Activated CD4-positive, alpha-beta memory T cell treated with anti-CD3 and anti-CD28 coated beads, Interleukin-2, amount 10 ng/mL, durations not matched to agents 7 days and 5 days (primary cell): Measurements from ENCODE around the gene ALK. TPM values are rescaled to one million over a fixed set of nuclear protein-coding genes. Genes with fewer than 3 reads are reported as not detected.

Experiments
- CTCF ChIA-PET: fragments of 350-600 bp; sonication (Branson Sonifier 250); formaldehyde crosslinking; loops from one replicate; lab custom pipeline; 2021; ENCODE audit warnings: antibody characterized with exemption, inconsistent platforms; lab: Charles Lee
- POLR2A ChIA-PET: fragments of 350-600 bp; sonication (Branson Sonifier 250); formaldehyde crosslinking; loops from one replicate; lab custom pipeline; 2021; ENCODE audit warnings: antibody characterized with exemption; lab: Charles Lee
- DNase-seq: peaks from one replicate; pipeline ENCODE4 v3.0.0-alpha.2; 2020
- H3K27ac Mint-ChIP-seq: one replicate; pipeline ENCODE4 v1.8.0; 2021; ENCODE audit warnings: mild to moderate bottlenecking, mixed read lengths
- H3K27me3 Mint-ChIP-seq: one replicate; pipeline ENCODE4 v1.8.0; 2021; ENCODE audit warnings: mixed read lengths
- H3K36me3 Mint-ChIP-seq: one replicate; pipeline ENCODE4 v1.8.0; 2021; ENCODE audit warnings: low read depth, mixed read lengths
- H3K4me1 Mint-ChIP-seq: one replicate; pipeline ENCODE4 v1.8.0; 2021; ENCODE audit warnings: mixed read lengths
- H3K4me3 Mint-ChIP-seq: one replicate; pipeline ENCODE4 v1.8.0; 2021; ENCODE audit warnings: mild to moderate bottlenecking, mixed read lengths
- H3K9me3 Mint-ChIP-seq: one replicate; pipeline ENCODE4 v1.8.0; 2021; ENCODE audit warnings: mixed read lengths
- total RNA-seq, 2 experiments: library from RNA; stranded (reverse); gene quantifications; one replicate each; pipeline ENCODE4 v1.2.3, GENCODE V29; 2021

ALK gene
- total RNA-seq, 2 experiments from 2014 or later, result not detected

GRCh38 chr2:29273685-29274611 is 647.4 kb downstream of the ALK start:
- H3K27ac Mint-ChIP-seq, result no peak overlapping the region
- DNase-seq, result no peak
- H3K4me3 Mint-ChIP-seq, result no peak overlapping the region
- peaks cover 32% of the 10 kb centered on the region for H3K27me3 Mint-ChIP-seq
- CTCF ChIA-PET, result interaction anchor here (0.8 to 0.9 kb wide), 2 partner anchors 13 to 21 kb away, joined by 3 to 4 read pairs; no protein-coding TSS in a partner anchor
- POLR2A ChIA-PET, result no interaction called here
- no peaks in the 10 kb centered on the region for H3K9me3 Mint-ChIP-seq
- H3K4me1 Mint-ChIP-seq, result no peaks in the 10 kb centered on the region
- no peaks in the 10 kb centered on the region for H3K36me3 Mint-ChIP-seq

GRCh38 chr2:29273004-29273684 is 648.2 kb downstream of the ALK start:
- Mint-ChIP-seq H3K4me1 (no peaks in the 10 kb centered on the region), H3K27me3 (peaks cover 32% of the 10 kb centered on the region)

DNA sequence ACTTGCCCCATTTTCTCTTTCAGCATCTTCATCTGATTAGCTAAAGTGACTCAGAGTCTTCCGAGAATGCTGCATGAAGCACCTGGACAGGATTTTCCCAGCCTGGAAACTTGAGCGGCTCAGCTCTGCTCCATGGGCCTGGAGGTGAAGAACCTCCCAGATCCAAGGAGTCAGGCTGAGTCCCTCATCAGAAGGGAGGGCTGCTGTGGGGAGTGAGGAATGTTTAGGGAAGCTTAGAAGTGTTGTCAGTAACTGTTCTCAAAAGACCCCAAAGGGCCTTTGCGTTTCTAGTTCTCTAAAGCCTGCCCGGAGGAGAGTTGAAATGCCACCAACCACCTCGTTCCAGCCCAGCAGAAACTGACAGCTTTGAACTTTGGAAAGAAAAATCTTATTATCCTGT is 649.1 kb downstream of the ALK start:
- CTCF ChIA-PET, result no interaction called here

More at GRCh38 chr2:29273004-29273684, 648.2 kb downstream of the ALK start:
- no peak for DNase-seq
- no peak overlapping the region for H3K4me3 Mint-ChIP-seq
- no peaks in the 10 kb centered on the region for H3K9me3 Mint-ChIP-seq
- POLR2A ChIA-PET, result no interaction called here
- CTCF ChIA-PET, result no interaction called here
- no peaks in the 10 kb centered on the region for H3K36me3 Mint-ChIP-seq
- H3K27ac Mint-ChIP-seq, result no peak overlapping the region

GRCh38 chr2:29270701-29271121 is 650.7 kb downstream of the ALK start:
- no peak for DNase-seq
- H3K4me1 Mint-ChIP-seq, result no peaks in the 10 kb centered on the region
- ChIA-PET POLR2A (no interaction called here), CTCF (interaction anchor here (1.0 kb wide), 1 partner anchor 21 kb away, joined by 3 read pairs; no protein-coding TSS in a partner anchor)
- H3K36me3 Mint-ChIP-seq, result no peaks in the 10 kb centered on the region
- no peak overlapping the region for H3K4me3 Mint-ChIP-seq
- no peak overlapping the region for H3K27ac Mint-ChIP-seq
- H3K9me3 Mint-ChIP-seq, result no peaks in the 10 kb centered on the region
- peaks cover 20% of the 10 kb centered on the region for H3K27me3 Mint-ChIP-seq

More for the DNA sequence above, 649.1 kb downstream of the ALK start:
- no peak for DNase-seq
- POLR2A ChIA-PET, result no interaction called here
- H3K36me3 Mint-ChIP-seq, result no peaks in the 10 kb centered on the region
- H3K27ac Mint-ChIP-seq, result no peak overlapping the region
- H3K4me3 Mint-ChIP-seq, result no peak overlapping the region
- peaks cover 29% of the 10 kb centered on the region for H3K27me3 Mint-ChIP-seq
- no peaks in the 10 kb centered on the region for H3K4me1 Mint-ChIP-seq
- H3K9me3 Mint-ChIP-seq, result no peaks in the 10 kb centered on the region

DNA sequence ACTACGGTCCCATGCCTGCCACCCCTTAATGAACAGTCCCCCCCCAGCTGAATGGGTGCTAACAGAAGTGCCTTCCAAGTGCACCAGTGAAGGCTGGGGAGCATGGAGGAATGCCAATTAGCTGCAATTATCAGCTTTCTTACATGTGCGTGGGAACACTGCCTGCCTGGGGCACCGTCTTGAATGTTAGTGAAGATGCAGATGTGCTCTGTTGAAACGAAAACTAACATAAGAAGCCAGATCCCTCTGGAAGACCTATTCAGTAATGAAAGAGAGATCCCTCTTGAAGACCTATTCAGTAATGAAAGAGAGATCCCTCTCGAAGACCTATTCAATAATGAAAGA is 651.6 kb downstream of the ALK start:
- peaks cover 16% of the 10 kb centered on the region for H3K27me3 Mint-ChIP-seq
- no peaks in the 10 kb centered on the region for H3K9me3 Mint-ChIP-seq
- no peaks in the 10 kb centered on the region for H3K36me3 Mint-ChIP-seq
- POLR2A ChIA-PET, result no interaction called here
- CTCF ChIA-PET, result no interaction called here
- no peak for DNase-seq
- H3K4me1 Mint-ChIP-seq, result no peaks in the 10 kb centered on the region
- H3K4me3 Mint-ChIP-seq, result no peak overlapping the region
- H3K27ac Mint-ChIP-seq, result no peak overlapping the region

DNA sequence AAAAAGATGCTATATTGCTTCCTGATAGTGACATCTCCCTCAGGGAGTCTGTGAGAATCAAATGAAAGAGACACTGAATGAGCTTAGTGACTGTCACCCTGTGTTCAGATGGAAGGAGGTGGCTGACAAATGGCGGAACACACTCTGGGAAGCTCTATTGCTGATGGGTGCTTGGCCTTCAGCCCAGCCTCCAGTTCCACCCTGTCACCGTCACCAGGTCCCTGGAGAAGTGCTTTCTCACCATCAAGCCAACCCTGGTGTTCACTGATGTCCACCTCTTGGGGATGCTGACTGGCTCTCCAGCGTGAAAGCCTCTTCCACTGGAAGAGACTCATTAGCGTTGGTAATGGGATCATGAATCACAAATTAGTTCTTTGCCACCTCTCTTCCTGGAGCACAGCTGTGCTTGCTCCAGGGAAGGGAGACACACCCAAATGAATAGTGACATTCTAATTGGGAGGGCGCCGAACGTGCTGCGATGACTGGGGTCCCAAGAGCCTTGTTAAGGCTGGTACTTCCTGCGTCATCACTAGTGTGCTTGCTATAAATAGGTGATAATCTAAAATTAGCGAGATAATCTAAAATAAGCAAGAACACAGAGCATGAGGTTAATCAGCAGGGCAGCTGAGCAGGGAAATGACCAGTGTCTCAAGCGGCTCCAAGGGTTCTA is 652.2 kb downstream of the ALK start:
- Mint-ChIP-seq H3K4me1 (no peaks in the 10 kb centered on the region), H3K36me3 (no peaks in the 10 kb centered on the region), H3K9me3 (no peaks in the 10 kb centered on the region), H3K27me3 (peaks cover 12% of the 10 kb centered on the region), H3K27ac (no peak overlapping the region), H3K4me3 (no peak overlapping the region)
- no peak for DNase-seq
- ChIA-PET POLR2A (no interaction called here), CTCF (no interaction called here)

GRCh38 chr2:29267720-29268119 is 653.7 kb downstream of the ALK start:
- Mint-ChIP-seq H3K27ac (no peak overlapping the region), H3K36me3 (no peaks in the 10 kb centered on the region), H3K9me3 (no peaks in the 10 kb centered on the region), H3K27me3 (peaks cover 5% of the 10 kb centered on the region), H3K4me3 (no peak overlapping the region), H3K4me1 (no peaks in the 10 kb centered on the region)
- no peak for DNase-seq
- POLR2A ChIA-PET, result no interaction called here
- CTCF ChIA-PET, result no interaction called here

DNA sequence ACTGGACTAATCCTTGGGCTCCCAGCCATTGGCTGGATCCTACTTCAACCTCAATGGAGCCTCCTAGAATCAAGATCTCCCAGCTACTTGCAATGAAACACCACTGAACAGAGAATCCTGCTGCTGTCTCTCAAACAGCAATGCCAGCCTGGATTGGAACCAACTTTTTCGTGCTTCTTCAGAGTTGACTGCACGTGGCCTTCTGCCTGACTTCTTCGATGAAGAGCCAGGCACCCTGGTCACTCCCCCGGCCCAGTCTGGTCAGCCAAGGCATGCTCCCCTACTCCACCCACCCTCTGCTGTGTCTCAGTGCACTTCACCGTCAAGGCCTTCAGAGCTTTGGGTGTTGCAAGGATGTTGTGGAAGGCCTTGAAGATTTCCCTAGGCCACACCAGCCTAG is 657.5 kb downstream of the ALK start:
- Mint-ChIP-seq H3K4me1 (no peaks in the 10 kb centered on the region), H3K4me3 (no peak overlapping the region), H3K36me3 (no peaks in the 10 kb centered on the region), H3K27me3 (peaks cover 14% of the 10 kb centered on the region), H3K9me3 (no peaks in the 10 kb centered on the region), H3K27ac (no peak overlapping the region)
- POLR2A ChIA-PET, result no interaction called here
- no peak for DNase-seq
- CTCF ChIA-PET, result no interaction called here

- Mint-ChIP-seq H3K36me3 (no peaks in the 10 kb centered on the region), H3K9me3 (no peaks in the 10 kb centered on the region), H3K27me3 (peaks cover 19% of the 10 kb centered on the region), H3K4me3 (no peak overlapping the region), H3K4me1 (no peaks in the 10 kb centered on the region), H3K27ac (no peak overlapping the region)
- ChIA-PET POLR2A (no interaction called here), CTCF (no interaction called here)
- no peak for DNase-seq
Observed at GRCh38 chr2:29262681-29263260, 658.6 kb downstream of the ALK start.

DNA sequence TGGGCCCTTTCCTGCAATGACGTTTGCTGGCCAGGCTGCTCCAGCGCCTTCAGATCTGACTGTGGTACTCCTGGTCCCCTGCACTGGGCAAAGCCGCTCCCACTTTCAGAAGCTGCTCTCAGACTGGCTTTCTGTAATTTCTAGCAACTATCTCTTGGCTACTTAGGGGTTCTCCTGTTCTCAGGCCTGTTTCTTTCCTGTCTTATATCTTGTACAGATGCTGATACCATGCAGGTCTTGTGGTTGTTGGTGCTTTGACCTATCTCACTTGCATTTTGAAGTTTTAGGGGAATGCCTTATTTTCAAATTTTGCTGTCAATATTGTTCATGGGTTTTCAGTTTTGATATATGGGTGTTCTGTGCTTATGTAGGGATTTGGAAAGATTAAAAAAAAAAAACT is 660.4 kb downstream of the ALK start:
- Mint-ChIP-seq H3K4me3 (no peak overlapping the region), H3K27me3 (peaks cover 16% of the 10 kb centered on the region), H3K9me3 (no peaks in the 10 kb centered on the region), H3K4me1 (no peaks in the 10 kb centered on the region), H3K27ac (no peak overlapping the region), H3K36me3 (no peaks in the 10 kb centered on the region)
- DNase-seq, result no peak
- CTCF ChIA-PET, result interaction anchor here (0.6 kb wide), 1 partner anchor 977 kb away, joined by 4 read pairs; no protein-coding TSS in a partner anchor
- POLR2A ChIA-PET, result interaction anchor here (0.8 kb wide), 1 partner anchor 12 kb away, joined by 3 read pairs; no protein-coding TSS in a partner anchor

- Mint-ChIP-seq H3K27me3 (peaks cover 19% of the 10 kb centered on the region), H3K4me3 (no peak overlapping the region), H3K27ac (no peak overlapping the region), H3K4me1 (no peaks in the 10 kb centered on the region), H3K9me3 (no peaks in the 10 kb centered on the region), H3K36me3 (no peaks in the 10 kb centered on the region)
- no peak for DNase-seq
- CTCF ChIA-PET, result no interaction called here
- POLR2A ChIA-PET, result no interaction called here
Observed at GRCh38 chr2:29260142-29260772, 661.1 kb downstream of the ALK start.

- H3K27ac Mint-ChIP-seq, result no peak overlapping the region
- peaks cover 19% of the 10 kb centered on the region for H3K27me3 Mint-ChIP-seq
- H3K4me3 Mint-ChIP-seq, result no peak overlapping the region
- no peaks in the 10 kb centered on the region for H3K36me3 Mint-ChIP-seq
- no peaks in the 10 kb centered on the region for H3K9me3 Mint-ChIP-seq
- ChIA-PET POLR2A (no interaction called here), CTCF (no interaction called here)
- no peaks in the 10 kb centered on the region for H3K4me1 Mint-ChIP-seq
- DNase-seq, result no peak
Observed at GRCh38 chr2:29259221-29259620, 662.2 kb downstream of the ALK start.
